ENCODE data around the gene DDAH1. TPM values are rescaled to one million over a fixed set of nuclear protein-coding genes. Genes with fewer than 3 reads are reported as not detected.

Gene DDAH1
- total and polyA plus RNA-seq, 2 of the 8 experiments (the other 6 are each of a cell fraction or from before 2014, with no cell fraction given) = 22.8 to 54.5 TPM

- TF ChIP-seq TEAD4 (IDR thresholded peaks at IDR 0.05; ENCODE audit: low read depth, low read length) = no peak
- TF ChIP-seq BACH1 (IDR thresholded peaks at IDR 0.05; ENCODE audit: low read length) = no peak
- TF ChIP-seq TCF12 (IDR thresholded peaks at IDR 0.05; ENCODE audit: low read depth, low read length) = no peak
- TF ChIP-seq POLR2AphosphoS5 (IDR thresholded peaks at IDR 0.05; ENCODE audit: low read depth, low read length) = no peak
- TF ChIP-seq CHD2 (IDR thresholded peaks at IDR 0.05; ENCODE audit: low read length) = no peak
- TF ChIP-seq CREB1 (IDR thresholded peaks at IDR 0.05) = no peak
- TF ChIP-seq JUN (IDR thresholded peaks at IDR 0.05; ENCODE audit: low read depth, low read length) = no peak
- TF ChIP-seq YY1 (IDR thresholded peaks at IDR 0.05; ENCODE audit: low read depth, low read length) = no peak
- no peak for TF ChIP-seq MAFK (IDR thresholded peaks at IDR 0.05; ENCODE audit: low read depth, low read length)
Observed at GRCh38 chr1:85465786-85466134, 801 bp upstream of the DDAH1 start (continued).
